GM12872 (cell line): Measurements from ENCODE around the gene PCED1B.

ENCODE experiments used
- CTCF ChIP-seq: IDR thresholded peaks from 3 replicates; pipeline ENCODE4 v1.5.1; 2011; ENCODE audit warnings: low read depth, mild to moderate bottlenecking, low read length, moderate library complexity; ENCODE audit not compliant: insufficient read depth

The PCED1B gene

GRCh38 chr12:47184229-47184628, 104.8 kb downstream of the PCED1B start:
- TF ChIP-seq CTCF = no peak

- no peak for TF ChIP-seq CTCF
These were observed 105.4 kb downstream of the PCED1B start for GRCh38 chr12:47184813-47185212.

GRCh38 chr12:47186246-47186645, 106.8 kb downstream of the PCED1B start:
- no peak for TF ChIP-seq CTCF

- no peak for TF ChIP-seq CTCF
These were observed 109.4 kb downstream of the PCED1B start for GRCh38 chr12:47188576-47189441.

- no peak for TF ChIP-seq CTCF
These were observed 110.3 kb downstream of the PCED1B start for GRCh38 chr12:47189728-47190127.

GRCh38 chr12:47190271-47190750, 110.9 kb downstream of the PCED1B start:
- no peak for TF ChIP-seq CTCF

- TF ChIP-seq CTCF = no peak
These were observed 111.5 kb downstream of the PCED1B start for GRCh38 chr12:47190905-47191304.
